SK-N-SH (cell line): ENCODE results near the gene NHP2. TPM values are rescaled to one million over a fixed set of nuclear protein-coding genes. Genes with fewer than 3 reads are reported as not detected.

Experiments used
- CTCF ChIA-PET: fragments of 300-600, 350-600 bp; formaldehyde crosslinking; extraction: SDS; loops from one replicate; lab custom pipeline; 2021; lab: Yijun Ruan, JAX
- POLR2A ChIA-PET: fragments of 350-600 bp; sonication (Branson Sonifier 250); formaldehyde crosslinking; extraction: SDS; loops from one replicate; lab custom pipeline; 2020; ENCODE audit warnings: antibody characterized with exemption, inconsistent platforms; lab: Yijun Ruan, JAX
- DNase-seq: peaks from one replicate; pipeline ENCODE4 v3.0.0; 2012
- H2AFZ ChIP-seq: fragments of 200-600 bp; sonication (generic); 2 replicates; pipeline ENCODE4 v1.8.1; 2016; ENCODE audit warnings: antibody characterized with exemption, mild to moderate bottlenecking, low read depth
- H3F3A ChIP-seq: fragments of 200-600 bp; sonication (generic); replicated peaks from 2 replicates; pipeline ENCODE3; 2016; ENCODE audit warnings: antibody characterized with exemption, mild to moderate bottlenecking; ENCODE audit not compliant: insufficient read depth
- H3K27ac ChIP-seq, 2 experiments: fragments of 200-500 bp in 1 of 2; fragments of 200-600 bp in 1 of 2; sonication (Bioruptor generic) in 1 of 2; sonication (generic), shearing (Covaris generic) in 1 of 2; 2 replicates each; pipeline versions ENCODE4 v1.5.1 to v1.6.1; 2014 to 2016; ENCODE audit warnings: low read depth in 2 of 2, inconsistent platforms in 1 of 2, low read length in 1 of 2, mild to moderate bottlenecking in 1 of 2, mixed read lengths in 1 of 2
- H3K27me3 ChIP-seq: fragments of 200-600 bp; sonication (generic), shearing (Covaris generic); 2 replicates; pipeline ENCODE4 v1.6.1; 2016; ENCODE audit warnings: mixed run types; ENCODE audit not compliant: insufficient read depth
- H3K36me3 ChIP-seq, 2 experiments: fragments of 200-500 bp in 1 of 2; fragments of 200-600 bp in 1 of 2; sonication (Bioruptor generic) in 1 of 2; sonication (generic) in 1 of 2; replicated peaks in 1 of 2; 2 replicates each; pipeline versions ENCODE3 to v1.5.1; 2014 to 2016; ENCODE audit warnings: low read length in 1 of 2, mild to moderate bottlenecking in 1 of 2; ENCODE audit not compliant: insufficient read depth in 2 of 2, control insufficient read depth in 1 of 2
- H3K4me1 ChIP-seq, 2 experiments: fragments of 200-500 bp in 1 of 2; fragments of 200-600 bp in 1 of 2; sonication (Bioruptor generic) in 1 of 2; sonication (generic), shearing (Covaris generic) in 1 of 2; 2 replicates each; pipeline versions ENCODE4 v1.5.1 to v1.6.1; 2014 to 2016; ENCODE audit warnings: low read depth in 1 of 2, low read length in 1 of 2, mixed run types in 1 of 2; ENCODE audit not compliant: insufficient read depth in 2 of 2, control insufficient read depth in 1 of 2
- H3K4me2 ChIP-seq: fragments of 200-600 bp; sonication (generic), shearing (Covaris generic); 2 replicates; pipeline ENCODE4 v1.6.1; 2017; ENCODE audit warnings: mixed run types
- H3K4me3 ChIP-seq, 2 experiments: fragments of 200-500 bp in 1 of 2; fragments of 200-600 bp in 1 of 2; sonication (Bioruptor generic) in 1 of 2; sonication (generic), shearing (Covaris generic) in 1 of 2; 2 replicates each; pipeline versions ENCODE4 v1.5.1 to v1.8.1; 2014 to 2016; ENCODE audit warnings: low read depth in 2 of 2, inconsistent platforms in 1 of 2, low read length in 1 of 2, mild to moderate bottlenecking in 1 of 2, mixed read lengths in 1 of 2, moderate library complexity in 1 of 2
- H3K79me2 ChIP-seq: fragments of 200-600 bp; sonication (generic); 2 replicates; pipeline ENCODE4 v1.8.1; 2017; ENCODE audit warnings: mild to moderate bottlenecking; ENCODE audit not compliant: insufficient read depth
- H3K9ac ChIP-seq: fragments of 200-600 bp; sonication (generic); 2 replicates; pipeline ENCODE4 v1.6.1; 2017; ENCODE audit warnings: mixed run types
- H3K9me2 ChIP-seq: fragments of 200-600 bp; sonication (generic); 2 replicates; pipeline ENCODE4 v1.6.1; 2017; ENCODE audit warnings: mixed run types
- H3K9me3 ChIP-seq: fragments of 200-600 bp; sonication (generic); 2 replicates; pipeline ENCODE4 v1.6.1; 2017; ENCODE audit warnings: mixed run types, mild to moderate bottlenecking, moderate library complexity
- H4K20me1 ChIP-seq: fragments of 200-600 bp; sonication (generic); 2 replicates; pipeline ENCODE4 v1.6.1; 2017; ENCODE audit warnings: mild to moderate bottlenecking, mixed run types; ENCODE audit not compliant: insufficient read depth
- FOXM1 ChIP-seq: IDR thresholded peaks from 2 replicates; pipeline ENCODE4 v1.4.0; 2012; ENCODE audit warnings: low read depth, mild to moderate bottlenecking
- JUND ChIP-seq: IDR thresholded peaks from 2 replicates; pipeline ENCODE4 v1.4.0; 2012
- MEF2A ChIP-seq: IDR thresholded peaks from 2 replicates; pipeline ENCODE4 v1.4.0; 2012; ENCODE audit warnings: low read depth, borderline replicate concordance
- RXRA ChIP-seq: IDR thresholded peaks from 2 replicates; pipeline ENCODE4 v1.4.0; 2012; ENCODE audit warnings: low read depth, mild to moderate bottlenecking, borderline replicate concordance
- TEAD4 ChIP-seq: IDR thresholded peaks from 2 replicates; pipeline ENCODE4 v1.4.0; 2012; ENCODE audit warnings: mild to moderate bottlenecking, borderline replicate concordance; ENCODE audit not compliant: insufficient read depth
- YY1 ChIP-seq: IDR thresholded peaks from 2 replicates; pipeline ENCODE4 v1.4.0; 2012; ENCODE audit warnings: low read depth, mild to moderate bottlenecking
- whole genome bisulfite sequencing: methylation state at CpG from one replicate; pipeline ENCODE4 v1.1.6; 2017; ENCODE audit warnings: low lambda C conversion rate; 5-methylcytosine and 5-hydroxymethylcytosine counted together
- polyA plus RNA-seq, 3 experiments: library from polyadenylated mRNA; depleted of rRNA; stranded (reverse); fragments of >200 nt; gene quantifications; 2 replicates each; pipeline ENCODE4 v1.2.3, GENCODE V29; 2012
- TF ChIP-seq, protein P1 (sequence below): fragments of 150-350 bp; IDR thresholded peaks from 2 replicates; pipeline ENCODE4 v1.6.1; 2017; ENCODE audit warnings: antibody characterized with exemption, low read length, low read depth, borderline replicate concordance
- TF ChIP-seq, protein P2 (sequence below): IDR thresholded peaks from 2 replicates; pipeline ENCODE4 v1.4.0; 2012; ENCODE audit warnings: low read depth
- TF ChIP-seq, protein P3 (sequence below): fragments of 150-350 bp; IDR thresholded peaks from 2 replicates; pipeline ENCODE4 v1.6.1; 2016; ENCODE audit warnings: mild to moderate bottlenecking, low read depth, low read length
- TF ChIP-seq, protein P4 (sequence below): IDR thresholded peaks from 2 replicates; pipeline ENCODE4; 2012

NHP2 gene
- polyA plus RNA-seq, 1 of the 3 experiments (the other 2 are of a cell fraction) = 455 TPM

DNA sequence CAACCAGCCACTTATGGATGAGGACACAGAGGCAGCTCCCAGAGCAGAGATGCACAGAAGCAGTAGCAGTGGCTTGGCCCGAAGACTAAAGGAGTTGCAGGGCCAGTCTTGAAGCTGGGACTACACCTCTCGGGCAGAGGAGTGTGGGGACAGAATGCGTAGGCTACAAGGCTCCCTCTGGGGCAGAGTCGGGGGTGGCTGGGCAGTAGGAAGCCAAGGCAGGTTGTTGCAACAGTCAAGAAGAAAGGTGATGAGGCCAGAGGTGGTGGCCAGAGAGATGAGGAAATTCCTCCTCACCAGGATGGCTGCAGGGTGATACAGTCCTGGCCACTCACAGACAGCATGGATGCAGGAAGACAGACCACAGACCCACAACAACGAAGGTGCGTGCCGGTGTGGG lies 45.2 kb downstream of the NHP2 start (continued):
- no peak for TF ChIP-seq FOXM1
- TF ChIP-seq, protein P1, sequence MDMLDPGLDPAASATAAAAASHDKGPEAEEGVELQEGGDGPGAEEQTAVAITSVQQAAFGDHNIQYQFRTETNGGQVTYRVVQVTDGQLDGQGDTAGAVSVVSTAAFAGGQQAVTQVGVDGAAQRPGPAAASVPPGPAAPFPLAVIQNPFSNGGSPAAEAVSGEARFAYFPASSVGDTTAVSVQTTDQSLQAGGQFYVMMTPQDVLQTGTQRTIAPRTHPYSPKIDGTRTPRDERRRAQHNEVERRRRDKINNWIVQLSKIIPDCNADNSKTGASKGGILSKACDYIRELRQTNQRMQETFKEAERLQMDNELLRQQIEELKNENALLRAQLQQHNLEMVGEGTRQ = no peak
- no peak for TF ChIP-seq RXRA
- no peak for TF ChIP-seq MEF2A
- TF ChIP-seq, protein P2, sequence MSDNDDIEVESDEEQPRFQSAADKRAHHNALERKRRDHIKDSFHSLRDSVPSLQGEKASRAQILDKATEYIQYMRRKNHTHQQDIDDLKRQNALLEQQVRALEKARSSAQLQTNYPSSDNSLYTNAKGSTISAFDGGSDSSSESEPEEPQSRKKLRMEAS = no peak
- TF ChIP-seq, all 33 proteins: peak for 0

DNA sequence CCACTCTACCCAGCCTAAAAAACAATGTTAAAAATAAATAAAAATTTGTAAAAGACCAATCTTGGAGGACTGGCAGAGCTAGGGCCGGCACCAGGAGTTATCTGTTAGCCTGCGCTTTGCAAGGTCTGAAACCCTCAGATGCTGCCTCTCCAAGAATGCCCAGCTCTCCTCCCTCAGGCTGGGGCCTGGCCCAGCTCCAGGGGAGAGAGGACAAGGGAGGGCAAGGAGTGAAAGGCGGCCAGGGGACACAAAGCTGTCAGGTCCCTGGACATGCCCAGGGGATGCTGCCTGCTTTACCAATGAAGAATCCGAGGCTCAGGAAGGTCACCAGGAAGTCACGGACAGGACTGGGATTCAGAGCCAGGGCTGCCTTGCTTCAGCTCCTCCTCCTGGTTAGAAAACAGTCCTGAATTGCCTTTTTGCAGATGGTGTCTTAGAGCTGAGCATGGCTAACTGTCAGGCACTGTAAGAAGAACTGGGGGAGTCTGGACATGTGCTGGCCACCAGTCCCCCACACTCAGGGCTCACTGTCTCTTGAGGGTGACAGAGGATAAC lies 45.9 kb downstream of the NHP2 start:
- Histone ChIP-seq H3F3A (no peaks in the 10 kb centered on the region), H3K9me2 (no peaks in the 10 kb centered on the region), H2AFZ (no peak overlapping the region), H3K9ac (no peak overlapping the region), H3K27me3 (no peaks in the 10 kb centered on the region; the same call in 1 of the 2 replicates), H3K4me3 (no peak overlapping the region), H4K20me1 (no peaks in the 10 kb centered on the region), H3K4me2 (no peak overlapping the region), H3K27ac (no peak overlapping the region), H3K79me2 (no peaks in the 10 kb centered on the region), H3K36me3 (no peaks in the 10 kb centered on the region), H3K9me3 (no peaks in the 10 kb centered on the region), H3K4me1 (peaks cover 0 to 18% of the 10 kb centered on the region in 2 experiments; a peak in 1 of 4 replicates)
- WGBS = 48% methylated on average over 5 of the region's 5 CpGs
- TF ChIP-seq, protein P1 = no peak
- TF ChIP-seq, protein P3, sequence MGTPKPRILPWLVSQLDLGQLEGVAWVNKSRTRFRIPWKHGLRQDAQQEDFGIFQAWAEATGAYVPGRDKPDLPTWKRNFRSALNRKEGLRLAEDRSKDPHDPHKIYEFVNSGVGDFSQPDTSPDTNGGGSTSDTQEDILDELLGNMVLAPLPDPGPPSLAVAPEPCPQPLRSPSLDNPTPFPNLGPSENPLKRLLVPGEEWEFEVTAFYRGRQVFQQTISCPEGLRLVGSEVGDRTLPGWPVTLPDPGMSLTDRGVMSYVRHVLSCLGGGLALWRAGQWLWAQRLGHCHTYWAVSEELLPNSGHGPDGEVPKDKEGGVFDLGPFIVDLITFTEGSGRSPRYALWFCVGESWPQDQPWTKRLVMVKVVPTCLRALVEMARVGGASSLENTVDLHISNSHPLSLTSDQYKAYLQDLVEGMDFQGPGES = no peak
- TF ChIP-seq TEAD4 = no peak
- no peak for TF ChIP-seq JUND
- no peak for TF ChIP-seq YY1
- TF ChIP-seq, protein P4, sequence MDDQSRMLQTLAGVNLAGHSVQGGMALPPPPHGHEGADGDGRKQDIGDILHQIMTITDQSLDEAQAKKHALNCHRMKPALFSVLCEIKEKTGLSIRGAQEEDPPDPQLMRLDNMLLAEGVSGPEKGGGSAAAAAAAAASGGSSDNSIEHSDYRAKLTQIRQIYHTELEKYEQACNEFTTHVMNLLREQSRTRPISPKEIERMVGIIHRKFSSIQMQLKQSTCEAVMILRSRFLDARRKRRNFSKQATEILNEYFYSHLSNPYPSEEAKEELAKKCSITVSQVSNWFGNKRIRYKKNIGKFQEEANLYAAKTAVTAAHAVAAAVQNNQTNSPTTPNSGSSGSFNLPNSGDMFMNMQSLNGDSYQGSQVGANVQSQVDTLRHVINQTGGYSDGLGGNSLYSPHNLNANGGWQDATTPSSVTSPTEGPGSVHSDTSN = no peak
- POLR2A ChIA-PET = interaction anchor here (0.7 kb wide), 1 partner anchor 45 kb away, joined by 3 read pairs; no protein-coding TSS in a partner anchor
- peak; percentile 63 for DNase-seq
- CTCF ChIA-PET = interaction anchor here (0.7 to 4.4 kb wide), 4 partner anchors 9 to 38 kb away, joined by 3 to 38 read pairs (median 12); no protein-coding TSS in a partner anchor
